GM19395 (cell line): ENCODE results near the gene PIAS4.
A peak's percentile ranks its signal among the peaks of the same experiment; 100 is the strongest.

ENCODE experiments used
- ATAC-seq: cut with Tn5 transposase; IDR thresholded peaks from one replicate; pipeline ENCODE4 v1.9.1; 2021; ENCODE audit warnings: mild to moderate bottlenecking, moderate library complexity; ENCODE audit not compliant: unreplicated experiment

PIAS4 gene

GRCh38 chr19:3976495-3977241 lies 30.9 kb upstream of the PIAS4 start:
- no peak for ATAC-seq

- ATAC-seq = no peak
Observed at GRCh38 chr19:3977242-3978143, 30.0 kb upstream of the PIAS4 start.

GRCh38 chr19:3978145-3978544 lies 29.4 kb upstream of the PIAS4 start:
- no peak for ATAC-seq

GRCh38 chr19:3979289-3979673 lies 28.3 kb upstream of the PIAS4 start:
- no peak for ATAC-seq

- ATAC-seq = no peak
Observed at GRCh38 chr19:3979674-3980352, 27.7 kb upstream of the PIAS4 start.

GRCh38 chr19:3980353-3981251 lies 26.9 kb upstream of the PIAS4 start:
- no peak for ATAC-seq

GRCh38 chr19:3981373-3981735 lies 26.2 kb upstream of the PIAS4 start:
- no peak for ATAC-seq

- no peak for ATAC-seq
Observed at GRCh38 chr19:3981736-3982681, 25.5 kb upstream of the PIAS4 start.

- no peak for ATAC-seq
Observed at GRCh38 chr19:3982701-3983541, 24.6 kb upstream of the PIAS4 start.

- ATAC-seq = no peak
Observed at GRCh38 chr19:3983542-3983914, 24.0 kb upstream of the PIAS4 start.

- ATAC-seq = no peak
Observed at GRCh38 chr19:3983936-3984583, 23.5 kb upstream of the PIAS4 start.

GRCh38 chr19:3984584-3984907 lies 23.0 kb upstream of the PIAS4 start:
- ATAC-seq = no peak

- peak; percentile 55 for ATAC-seq
Observed at GRCh38 chr19:3984908-3985642, 22.5 kb upstream of the PIAS4 start, which contains the start of gene EEF2. EEF2 (minus strand) TSS chr19:3985463; CDS start chr19:3985380, 83 bp downstream.

GRCh38 chr19:3985643-3986259 lies 21.8 kb upstream of the PIAS4 start:
- ATAC-seq = no peak

GRCh38 chr19:3986260-3987041 lies 21.1 kb upstream of the PIAS4 start:
- no peak for ATAC-seq

- ATAC-seq = no peak
Observed at GRCh38 chr19:3987619-3988371, 19.7 kb upstream of the PIAS4 start.
